ENCODE data around the gene EML5.
"Not testable (repeated sequence)": the region's sequence is repeated elsewhere in the genome, so short reads cannot be mapped to it uniquely, and the experiment has no call there.

The EML5 gene

DNA sequence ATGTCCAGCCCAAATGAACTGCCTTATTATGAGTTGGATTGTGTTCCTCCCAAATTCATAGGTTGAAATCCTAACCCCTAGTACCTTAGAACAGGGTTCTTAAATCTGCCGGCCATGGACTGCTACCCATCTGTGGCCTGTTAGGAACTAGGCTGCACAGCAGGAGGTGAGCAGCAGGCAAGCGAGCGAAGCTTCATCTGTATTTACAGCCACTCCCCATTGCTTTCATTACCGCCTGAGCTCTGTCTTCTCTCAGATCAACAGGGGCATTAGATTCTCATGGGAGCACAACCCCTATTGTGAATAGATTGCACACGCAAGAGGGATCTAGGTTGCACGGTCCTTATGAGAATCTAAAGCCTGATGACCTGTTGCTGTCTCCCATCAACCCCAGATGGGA, 9.8 kb upstream of the EML5 start:
- no peak for DNase-seq (ENCODE audit: low spot score)

DNA sequence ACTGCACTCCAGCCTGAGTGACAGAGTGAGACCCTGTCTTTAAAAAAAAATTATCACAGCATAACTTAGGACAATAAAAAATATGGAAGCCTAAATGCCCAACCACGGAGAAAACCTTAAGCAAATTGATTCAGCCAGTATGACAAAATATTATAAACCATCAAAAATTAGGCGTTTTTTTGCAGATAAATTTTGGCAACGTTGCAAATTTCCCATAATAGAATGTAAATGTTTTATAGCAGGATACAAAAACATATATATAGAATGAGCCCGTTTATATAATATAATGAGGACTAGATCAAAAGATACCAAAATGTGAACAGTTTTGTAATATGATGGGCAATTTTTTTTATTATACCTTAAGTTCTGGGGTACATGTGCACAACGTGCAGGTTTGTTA, 6.8 kb upstream of the EML5 start:
- DNase-seq (ENCODE audit: low spot score): no peak

DNA sequence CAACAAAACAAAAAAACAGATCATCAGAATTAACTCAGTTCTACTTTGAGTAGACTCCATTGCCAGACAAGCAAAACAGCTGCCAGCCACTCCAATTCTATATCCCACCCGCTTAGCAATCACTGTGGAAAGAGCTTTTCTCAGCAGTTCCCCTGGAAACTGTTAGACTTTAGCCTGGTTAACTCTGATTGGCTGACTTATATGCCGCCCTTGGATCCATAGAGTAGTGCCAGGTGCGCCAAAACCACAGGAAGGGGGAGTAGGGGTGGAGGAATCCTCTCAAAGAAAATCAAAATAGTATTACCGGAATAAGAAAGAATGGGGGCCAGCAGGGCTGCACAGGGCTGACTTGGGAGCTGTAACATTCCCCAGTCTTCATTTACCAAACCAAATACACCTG, 5.4 kb upstream of the EML5 start:
- DNase-seq (ENCODE audit: low spot score): no peak

DNA sequence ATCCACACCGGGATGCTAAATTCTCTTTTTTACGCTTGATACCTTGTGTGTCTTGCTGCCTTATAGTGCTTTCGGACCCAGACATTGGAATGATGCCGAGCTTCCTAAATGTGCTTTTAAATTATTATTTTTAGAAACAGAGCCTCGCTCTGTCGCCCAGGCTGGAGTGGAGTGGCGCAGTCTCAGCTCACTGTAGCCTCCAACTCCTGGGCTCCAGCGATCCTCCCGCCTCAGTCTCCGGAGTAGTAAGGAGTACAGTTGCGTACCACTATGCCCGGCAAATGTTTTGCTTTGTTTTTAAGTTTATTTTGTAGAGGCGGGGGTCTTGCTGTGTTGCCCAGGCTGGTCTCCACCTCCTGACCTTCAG, 489 bp upstream of the EML5 start:
- DNase-seq (ENCODE audit: low spot score): no peak

DNA sequence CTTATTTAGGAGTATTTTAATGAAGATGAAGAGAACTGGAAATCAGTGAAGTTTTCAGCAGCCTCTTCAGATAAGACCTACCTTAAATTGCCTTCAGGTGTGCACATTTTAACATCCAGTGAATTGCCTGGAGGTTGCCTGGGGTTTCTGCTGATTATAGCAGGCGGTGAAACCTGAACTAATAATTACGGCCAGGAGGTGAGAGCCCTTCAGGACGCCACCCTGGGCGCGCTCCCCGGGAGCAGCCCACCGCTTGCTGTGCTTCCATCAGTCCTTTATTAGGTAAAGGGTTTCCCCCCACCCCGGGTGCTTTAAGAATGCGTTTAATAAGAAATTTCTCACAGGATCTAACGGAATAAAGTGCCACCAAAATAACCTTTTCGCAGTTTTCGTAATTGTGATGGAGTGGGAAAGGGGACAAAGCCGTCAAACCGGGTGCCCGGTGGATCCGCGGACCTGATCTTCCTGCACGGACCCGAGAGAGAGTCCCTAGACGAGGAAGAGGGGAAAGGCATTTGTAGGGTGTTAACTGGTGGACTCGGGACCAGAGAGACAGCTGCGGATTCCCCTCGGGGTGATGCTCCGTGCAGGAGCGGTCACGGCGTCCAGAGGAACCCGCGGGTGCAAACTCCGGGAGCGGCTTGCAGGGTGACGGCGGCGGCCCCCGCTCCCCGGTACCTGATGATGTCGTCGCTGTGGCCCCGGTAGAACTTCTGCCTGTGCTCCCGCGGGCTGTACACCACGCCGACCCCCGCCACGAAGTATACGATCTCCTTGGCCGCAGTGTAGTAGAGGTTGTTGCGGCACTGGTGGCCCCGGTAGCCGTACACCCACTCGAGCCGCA, 902 bp downstream of the EML5 start:
- peak; percentile 53 for DNase-seq (ENCODE audit: low spot score)

DNA sequence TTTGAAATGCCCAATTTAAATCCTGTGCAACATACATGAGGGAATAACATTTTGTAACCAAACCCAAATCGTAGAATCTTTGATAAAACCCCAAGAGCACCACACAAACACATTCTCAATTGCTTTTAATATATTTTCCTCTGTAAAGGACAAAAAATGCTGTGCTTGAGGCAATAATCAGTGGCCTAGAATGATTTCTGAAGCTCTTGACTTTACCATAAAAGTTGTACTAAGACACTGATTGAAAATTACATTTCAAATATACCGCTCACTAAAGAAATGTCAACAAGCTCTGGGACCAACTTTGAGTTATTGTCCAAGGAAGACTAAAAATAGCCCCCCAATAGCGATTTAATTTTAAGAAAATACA, 1.5 kb downstream of the EML5 start:
- no peak for DNase-seq (ENCODE audit: low spot score)

DNA sequence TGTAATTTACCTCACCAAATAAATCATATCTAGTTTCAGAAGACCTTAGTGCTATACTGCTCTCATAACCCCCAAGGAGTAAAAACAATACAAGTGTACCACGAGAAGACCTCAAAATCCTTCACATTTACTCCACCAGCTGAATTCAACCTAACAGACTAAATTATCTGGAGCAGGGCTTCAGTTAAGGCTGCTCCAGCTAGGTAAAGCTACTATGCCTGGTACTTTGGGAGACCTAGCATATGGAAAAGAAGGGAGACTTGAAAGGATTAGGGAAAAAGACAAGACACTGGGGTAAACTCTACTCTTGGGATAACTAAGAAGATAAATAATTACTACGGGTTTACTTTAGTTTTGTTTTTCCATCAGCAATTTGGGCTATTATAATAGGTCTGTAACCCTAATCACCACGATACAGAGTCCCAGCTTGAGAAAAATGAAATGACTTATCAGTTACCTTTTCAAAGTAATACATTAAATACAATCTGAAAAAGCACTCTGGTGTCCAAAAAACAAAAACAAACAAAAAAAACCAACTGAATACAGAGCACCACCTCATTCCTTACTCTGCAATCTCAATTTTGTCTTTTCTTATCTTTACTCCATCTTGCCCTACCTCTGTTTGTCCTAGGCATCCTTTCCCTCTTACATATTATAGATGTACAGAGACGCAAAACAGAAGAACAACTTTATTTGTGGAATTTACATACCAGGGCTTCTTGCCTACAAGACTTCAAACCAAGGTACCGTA, 2.1 kb downstream of the EML5 start:
- no peak for DNase-seq (ENCODE audit: low spot score)

DNA sequence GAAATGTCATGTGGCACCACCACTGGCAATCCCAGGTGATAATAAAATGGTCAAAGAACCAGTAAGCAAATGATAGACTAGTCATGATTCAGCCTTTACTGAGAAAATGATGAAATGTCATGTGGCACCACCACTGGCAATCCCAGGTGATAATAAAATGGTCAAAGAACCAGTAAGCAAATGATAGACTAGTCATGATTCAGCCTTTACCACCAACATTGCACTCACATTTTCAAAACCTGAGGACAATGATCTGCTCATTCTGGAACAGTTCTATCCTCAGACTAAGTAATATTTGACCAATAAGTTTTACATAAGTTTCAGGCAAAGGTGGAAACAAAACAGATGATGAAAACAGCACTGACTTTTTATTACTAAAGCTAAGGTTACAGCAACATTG, 3.2 kb downstream of the EML5 start:
- not testable (repeated sequence) for DNase-seq (ENCODE audit: low spot score)

DNA sequence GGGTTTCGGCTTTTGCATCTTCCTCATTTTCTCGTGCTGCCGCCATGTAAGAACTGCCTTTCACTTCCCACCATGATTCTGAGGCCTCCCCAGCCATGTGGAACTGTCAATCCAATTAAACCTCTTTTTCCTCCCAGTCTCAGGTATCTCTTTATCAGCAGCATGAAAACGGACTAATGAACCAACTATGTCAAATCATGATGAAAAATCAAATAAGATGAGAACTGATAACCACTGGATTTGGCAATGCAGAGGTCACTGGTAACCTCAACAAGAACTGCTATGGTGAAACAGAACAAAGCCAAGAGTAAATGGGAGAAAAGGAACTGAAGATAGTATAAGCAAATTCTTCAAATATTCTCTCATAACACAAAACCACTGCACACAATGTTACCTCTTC, 6.0 kb downstream of the EML5 start:
- no peak for DNase-seq (ENCODE audit: low spot score)

DNA sequence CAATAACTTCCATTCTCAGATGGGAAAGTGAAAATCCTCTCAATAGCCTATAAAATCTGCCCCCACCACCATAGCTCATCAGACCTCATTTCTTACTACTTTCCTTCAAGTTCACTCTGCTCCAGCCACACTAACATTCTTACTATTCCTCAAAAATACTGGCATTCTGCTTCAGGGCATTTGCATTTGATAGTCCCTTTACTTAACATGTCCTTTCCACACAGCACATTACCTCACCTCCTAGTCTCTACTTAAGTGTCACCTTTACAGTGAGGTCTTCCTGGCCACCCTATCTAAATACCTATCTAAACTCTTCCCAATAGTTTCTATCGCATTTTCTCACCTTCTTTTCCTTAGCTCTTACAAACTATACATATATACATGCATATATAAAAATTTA, 6.8 kb downstream of the EML5 start:
- DNase-seq (ENCODE audit: low spot score): no peak

DNA sequence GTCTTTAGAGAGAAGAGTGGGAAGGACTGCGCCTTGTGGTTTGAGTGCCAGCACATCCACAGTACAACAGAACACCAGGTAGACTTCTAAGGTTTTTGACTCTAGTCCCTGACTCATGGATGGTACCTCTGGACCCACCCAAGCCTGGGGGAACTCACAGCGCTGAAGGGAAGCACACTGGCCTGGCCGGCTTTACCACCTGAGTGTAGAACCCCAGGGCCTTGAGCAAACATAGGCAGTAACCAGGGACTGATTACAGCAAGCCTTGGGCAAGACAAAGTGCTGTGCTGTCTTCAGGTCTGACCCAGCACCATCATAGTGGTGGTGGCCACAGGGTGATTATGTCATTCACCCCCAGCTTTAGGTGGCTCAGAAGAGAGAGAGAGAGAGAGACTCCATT, 17.2 kb downstream of the EML5 start:
- no peak for DNase-seq (ENCODE audit: low spot score)

DNA sequence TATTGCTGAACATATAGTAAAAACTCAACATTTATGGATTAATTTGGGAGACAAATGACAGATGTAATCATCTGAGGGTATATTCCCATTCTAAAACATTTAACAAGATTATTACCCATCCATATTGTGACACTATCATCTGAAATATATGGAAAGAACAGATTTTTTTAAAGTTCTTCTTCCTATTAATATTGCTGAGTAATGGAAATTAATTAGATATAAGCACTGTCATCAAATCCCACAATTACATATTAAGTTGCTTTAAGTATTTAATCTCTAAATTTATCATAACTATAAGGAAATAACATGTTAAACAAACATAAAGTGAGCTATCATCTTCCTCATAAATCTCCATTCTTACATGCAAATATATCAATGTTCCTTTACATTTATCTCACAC, 22.0 kb downstream of the EML5 start:
- no peak for DNase-seq (ENCODE audit: low spot score)

DNA sequence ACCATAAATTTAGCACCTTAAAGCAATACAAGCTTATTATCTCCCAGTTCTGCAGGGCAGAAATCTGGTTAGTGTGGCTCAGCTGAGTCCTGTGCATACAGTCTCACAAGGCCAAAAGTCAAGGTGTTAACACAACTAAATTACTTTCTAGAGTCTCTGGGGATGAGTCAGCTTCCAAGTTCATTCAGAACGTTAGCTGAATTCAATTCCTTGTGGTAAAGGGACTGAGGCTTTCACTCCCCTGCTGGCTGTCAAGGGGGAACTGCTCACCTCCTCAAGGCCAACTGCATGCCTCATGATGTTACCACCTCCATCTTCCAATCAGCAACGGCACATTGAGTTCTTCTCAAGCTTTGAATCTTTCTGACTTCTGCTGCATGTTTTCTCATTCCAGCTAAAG, 27.6 kb downstream of the EML5 start:
- no peak for DNase-seq (ENCODE audit: low spot score)

DNA sequence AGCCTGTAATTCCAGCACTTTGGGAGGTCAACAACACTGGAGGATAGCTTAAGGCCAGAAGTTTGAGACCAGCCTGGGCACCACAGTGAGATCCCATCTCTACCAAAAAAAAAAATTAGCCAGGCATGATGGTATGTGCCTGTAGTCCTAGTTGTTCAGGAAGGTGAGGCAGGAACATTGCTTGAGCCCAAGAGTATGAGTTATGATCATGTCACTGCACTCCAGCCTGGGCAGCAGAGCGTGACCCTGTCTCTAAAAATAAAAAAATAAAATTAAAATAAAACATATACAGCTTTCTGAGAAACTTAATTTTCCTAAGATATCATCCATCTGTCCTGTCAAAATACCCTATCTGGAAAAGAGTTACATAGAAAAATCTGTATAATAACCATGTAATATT, 38.9 kb downstream of the EML5 start:
- DNase-seq (ENCODE audit: low spot score): no peak

DNA sequence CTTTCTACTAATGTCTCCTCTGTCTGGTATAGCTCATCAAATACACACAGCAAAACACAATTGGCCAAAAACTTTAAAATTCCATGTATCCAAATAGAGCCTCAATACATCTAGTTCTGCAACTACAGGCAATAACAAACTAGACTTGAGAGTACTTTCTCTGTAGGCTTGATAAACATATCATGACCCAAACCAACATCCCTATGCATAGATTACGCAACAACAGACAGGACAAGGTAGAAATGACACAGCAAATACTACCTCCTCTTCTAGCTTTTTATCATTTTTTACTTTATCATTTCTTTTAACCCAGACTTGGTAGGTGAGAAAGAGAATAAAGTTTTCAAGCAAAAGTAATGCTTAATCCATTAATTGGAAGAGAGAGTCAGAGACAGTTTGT, 41.8 kb downstream of the EML5 start:
- no peak for DNase-seq (ENCODE audit: low spot score)

DNA sequence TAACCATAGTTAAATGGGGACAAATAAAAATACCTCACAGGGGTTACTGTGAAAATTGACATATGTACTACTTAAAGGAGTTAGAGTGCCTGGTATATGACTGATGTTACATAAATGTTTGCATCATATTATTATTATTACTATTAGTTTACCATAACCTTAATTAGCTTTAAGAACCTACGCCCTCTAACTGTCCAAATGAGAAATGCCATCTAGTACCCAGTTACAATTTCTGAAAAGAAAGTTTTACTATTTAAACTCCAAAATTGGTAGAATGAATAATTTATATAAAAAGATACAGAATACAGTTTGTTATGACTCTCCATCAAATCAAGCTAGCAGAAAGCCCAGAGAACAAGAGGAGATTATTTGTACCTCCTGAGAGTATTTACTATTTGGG, 42.3 kb downstream of the EML5 start:
- DNase-seq (ENCODE audit: low spot score): no peak

DNA sequence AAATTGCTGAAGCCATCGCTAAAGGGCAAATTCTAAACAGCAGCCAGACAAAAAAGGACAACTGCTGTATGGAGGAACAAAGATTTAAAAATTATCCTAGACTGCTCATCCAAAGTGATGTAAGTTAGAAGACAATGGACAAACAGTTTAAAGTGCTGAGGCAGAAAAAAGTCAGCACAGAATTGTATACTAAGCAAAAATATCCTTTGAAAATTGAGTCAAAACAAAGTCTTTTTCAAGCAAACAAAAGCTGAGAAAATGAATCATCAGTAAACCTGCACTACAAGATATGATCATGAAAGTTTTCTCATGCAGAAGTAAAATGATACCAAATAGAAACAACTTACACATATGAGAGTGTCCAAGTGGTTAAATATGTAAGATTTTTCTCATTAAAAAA, 43.6 kb downstream of the EML5 start:
- no peak for DNase-seq (ENCODE audit: low spot score)

DNA sequence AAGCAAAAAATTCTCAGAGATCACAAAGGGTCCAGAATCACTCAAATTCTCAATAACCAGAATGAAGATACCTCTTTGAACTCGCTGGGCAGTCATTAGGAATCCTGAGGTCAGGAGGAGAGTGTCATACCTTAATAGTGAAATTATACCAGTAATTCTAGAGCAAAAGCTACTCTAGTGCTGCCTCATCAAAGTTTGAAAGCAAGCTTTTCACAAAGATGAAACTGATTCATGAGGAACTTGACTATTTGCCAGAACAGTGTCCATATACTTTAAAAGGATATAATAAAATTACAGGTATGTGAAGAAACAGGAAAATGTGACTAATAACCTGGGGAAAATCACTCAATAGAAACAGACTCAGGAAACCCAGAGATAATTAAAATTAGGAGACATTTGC, 44.5 kb downstream of the EML5 start:
- DNase-seq (ENCODE audit: low spot score): no peak

DNA sequence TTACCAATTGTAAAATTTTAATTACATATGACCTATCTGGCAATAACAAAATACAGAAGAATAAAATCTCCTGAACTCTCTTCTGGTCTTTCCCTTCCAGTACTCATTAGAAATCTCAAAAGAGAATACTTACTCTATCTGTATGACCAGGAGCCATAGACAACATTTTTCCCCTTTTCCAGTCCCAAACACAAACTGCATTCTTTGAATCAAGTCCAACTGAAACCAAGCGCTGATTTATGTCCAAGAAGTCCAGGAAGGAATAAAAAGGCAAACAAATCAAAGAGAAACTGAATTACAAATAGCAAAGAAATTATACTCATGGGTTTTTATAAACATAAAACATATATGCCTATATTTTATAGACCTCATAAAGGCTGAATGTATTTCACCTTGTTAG, 46.7 kb downstream of the EML5 start:
- DNase-seq (ENCODE audit: low spot score): no peak

DNA sequence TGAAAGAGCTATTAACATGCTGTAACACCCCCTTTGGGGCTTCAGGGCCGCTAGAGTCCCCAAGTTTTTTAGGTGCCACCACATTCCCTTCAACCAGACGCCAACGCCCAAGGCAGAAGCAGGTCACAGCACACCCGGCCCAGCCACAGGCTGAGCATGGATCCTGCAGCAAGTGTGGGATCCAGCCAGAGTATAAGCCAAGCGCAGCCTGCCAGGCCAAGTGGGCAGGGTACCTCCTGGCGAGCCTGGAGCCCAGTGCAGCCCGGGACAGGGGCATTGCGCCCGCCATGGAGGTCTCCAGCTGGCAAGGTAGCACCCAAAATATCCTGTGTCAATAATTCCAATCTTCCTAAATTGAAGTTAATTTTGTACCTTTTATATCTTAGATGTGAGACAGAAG, 55.5 kb downstream of the EML5 start:
- DNase-seq (ENCODE audit: low spot score): no peak

DNA sequence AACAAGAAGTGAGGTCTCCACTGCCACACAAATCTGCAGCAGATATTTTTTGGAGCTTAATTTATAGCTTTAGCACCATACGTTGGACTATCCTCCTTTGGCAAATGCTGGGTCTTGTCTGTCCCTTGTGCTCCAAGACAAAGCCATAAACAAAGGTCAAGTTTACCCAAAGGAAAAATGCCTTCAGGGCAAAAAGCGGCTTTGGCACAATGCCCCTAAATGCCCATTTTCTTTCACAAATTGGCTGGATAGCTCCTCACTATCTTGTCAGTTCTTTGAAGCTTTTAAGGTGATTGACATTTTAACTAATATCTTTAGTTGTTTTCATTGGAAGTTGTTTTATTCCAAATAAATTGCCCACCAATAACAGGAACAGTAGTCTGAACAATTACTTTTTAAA, 59.6 kb downstream of the EML5 start:
- DNase-seq (ENCODE audit: low spot score): no peak

DNA sequence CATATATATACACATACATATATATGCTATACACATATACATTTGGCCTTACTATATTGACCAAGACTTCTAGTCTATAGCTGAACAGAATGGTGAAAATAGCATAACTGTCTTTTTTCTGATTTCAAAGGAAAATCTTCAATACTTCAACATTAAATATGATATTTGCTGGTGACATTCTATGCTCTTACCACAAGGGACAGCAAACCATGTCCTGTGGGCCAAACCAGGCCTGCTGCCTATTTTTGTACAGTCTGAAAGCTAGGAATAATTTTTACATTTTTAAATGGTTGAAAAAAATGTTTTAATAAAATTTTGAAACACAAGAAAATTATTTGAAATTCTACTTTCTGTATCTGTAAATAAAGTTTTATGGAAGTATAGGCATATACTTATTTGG, 63.6 kb downstream of the EML5 start:
- DNase-seq (ENCODE audit: low spot score): no peak

DNA sequence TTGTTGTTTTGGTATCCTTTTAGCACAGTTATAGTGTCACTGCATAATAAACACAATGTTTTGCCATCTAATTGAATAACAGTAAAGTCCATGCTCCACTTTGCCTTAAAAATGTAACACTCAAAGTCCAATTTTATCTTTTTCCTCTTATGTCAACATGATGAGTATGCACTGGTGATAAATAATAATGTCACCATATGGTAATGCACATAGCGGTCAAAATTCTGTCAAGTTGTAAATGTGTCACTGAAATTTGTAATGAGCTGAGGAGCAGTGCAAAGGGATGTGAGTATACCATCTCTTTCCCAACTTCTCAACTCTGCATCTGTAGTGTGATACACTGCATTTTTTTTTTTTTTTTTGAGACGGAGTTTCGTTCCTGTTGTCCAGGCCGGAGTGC, 65.7 kb downstream of the EML5 start:
- no peak for DNase-seq (ENCODE audit: low spot score)

DNA sequence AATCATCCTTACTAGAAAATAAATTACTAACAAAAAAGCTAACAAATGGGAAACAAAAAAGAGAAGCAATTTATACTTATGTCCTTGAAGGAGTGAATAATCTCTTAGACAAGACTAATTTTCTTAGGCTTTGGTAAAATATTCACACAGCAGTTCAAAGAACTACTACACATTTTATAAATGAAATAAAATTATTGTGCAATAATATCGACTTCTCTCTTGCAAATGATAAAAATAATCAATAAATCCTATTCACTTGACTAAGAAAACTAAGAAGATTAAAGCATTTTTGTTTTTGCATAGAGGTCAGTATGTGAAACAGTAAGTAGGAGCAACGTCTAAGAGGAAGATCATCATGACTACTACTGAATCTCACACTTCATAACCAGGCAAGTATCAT, 82.0 kb downstream of the EML5 start:
- no peak for DNase-seq (ENCODE audit: low spot score)

Data from ecto neural progenitor cell (in vitro differentiated cells).